OCI-LY3 (cell line): ENCODE results near the gene MT1M.

Source experiments
- EZH2phosphoT487 ChIP-seq: fragments of 200-600 bp; shearing (Covaris generic); IDR thresholded peaks from 2 replicates; pipeline ENCODE4 v1.6.1; 2018; ENCODE audit warnings: antibody characterized with exemption, mixed run types, low read depth
- TF ChIP-seq, protein P1 (sequence below): fragments of 200-600, 300-600 bp; sonication (generic); IDR thresholded peaks from 2 replicates; pipeline ENCODE4 v1.5.1; 2014; ENCODE audit warnings: antibody characterized with exemption, low read length, low read depth

DNA sequence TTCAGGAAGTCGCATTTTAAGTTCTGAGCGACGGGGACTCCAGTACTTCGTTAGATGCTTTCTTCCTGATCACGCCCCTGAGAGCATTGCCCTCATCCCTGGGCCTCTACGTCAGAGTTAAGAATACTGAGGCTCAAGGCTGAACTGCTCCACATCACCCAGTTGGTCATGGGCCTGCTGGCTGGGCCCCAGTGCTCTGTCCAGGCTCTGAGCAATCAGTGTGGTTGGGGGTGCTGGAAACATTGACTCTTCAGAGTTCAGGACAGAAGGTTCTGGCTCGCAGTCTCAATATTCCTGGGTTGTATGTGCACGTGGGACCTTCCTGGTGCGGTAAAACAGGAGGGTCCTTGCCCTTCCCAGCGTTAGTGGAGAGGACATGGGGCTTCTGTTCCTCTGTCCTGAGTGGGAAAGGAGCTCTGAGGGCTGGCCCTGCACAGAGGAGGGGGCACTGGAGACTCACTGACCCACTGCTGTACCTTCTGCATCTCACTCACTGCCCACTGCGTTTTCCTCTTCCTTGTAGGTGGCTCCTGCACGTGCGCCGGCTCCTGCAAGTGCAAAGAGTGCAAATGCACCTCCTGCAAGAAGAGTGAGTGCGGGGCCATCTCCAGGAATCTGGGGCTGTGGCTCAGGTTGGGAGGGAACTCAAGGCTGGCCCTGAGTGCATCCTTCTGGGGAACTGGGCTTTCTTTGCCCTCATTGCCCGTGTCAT, 6.4 kb upstream of the MT1M start:
- TF ChIP-seq, protein P1, sequence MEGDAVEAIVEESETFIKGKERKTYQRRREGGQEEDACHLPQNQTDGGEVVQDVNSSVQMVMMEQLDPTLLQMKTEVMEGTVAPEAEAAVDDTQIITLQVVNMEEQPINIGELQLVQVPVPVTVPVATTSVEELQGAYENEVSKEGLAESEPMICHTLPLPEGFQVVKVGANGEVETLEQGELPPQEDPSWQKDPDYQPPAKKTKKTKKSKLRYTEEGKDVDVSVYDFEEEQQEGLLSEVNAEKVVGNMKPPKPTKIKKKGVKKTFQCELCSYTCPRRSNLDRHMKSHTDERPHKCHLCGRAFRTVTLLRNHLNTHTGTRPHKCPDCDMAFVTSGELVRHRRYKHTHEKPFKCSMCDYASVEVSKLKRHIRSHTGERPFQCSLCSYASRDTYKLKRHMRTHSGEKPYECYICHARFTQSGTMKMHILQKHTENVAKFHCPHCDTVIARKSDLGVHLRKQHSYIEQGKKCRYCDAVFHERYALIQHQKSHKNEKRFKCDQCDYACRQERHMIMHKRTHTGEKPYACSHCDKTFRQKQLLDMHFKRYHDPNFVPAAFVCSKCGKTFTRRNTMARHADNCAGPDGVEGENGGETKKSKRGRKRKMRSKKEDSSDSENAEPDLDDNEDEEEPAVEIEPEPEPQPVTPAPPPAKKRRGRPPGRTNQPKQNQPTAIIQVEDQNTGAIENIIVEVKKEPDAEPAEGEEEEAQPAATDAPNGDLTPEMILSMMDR: no peak
- no peak for TF ChIP-seq EZH2phosphoT487
